GM19035 (cell line): Measurements from ENCODE around the gene CHGA.
A peak's percentile ranks its signal among the peaks of the same experiment; 100 is the strongest.

Source experiments
- ATAC-seq: cut with Tn5 transposase; IDR thresholded peaks from one replicate; pipeline ENCODE4 v1.9.1; 2021; ENCODE audit not compliant: unreplicated experiment

CHGA gene

GRCh38 chr14:92942976-92943710, 20.2 kb downstream of the CHGA start:
- ATAC-seq: no peak

GRCh38 chr14:92943855-92944570, 21.1 kb downstream of the CHGA start:
- ATAC-seq: no peak

GRCh38 chr14:92944976-92945375, 22.0 kb downstream of the CHGA start:
- no peak for ATAC-seq

- ATAC-seq: no peak
Observed at GRCh38 chr14:92945544-92945943, 22.6 kb downstream of the CHGA start.

GRCh38 chr14:92945959-92946846, 23.3 kb downstream of the CHGA start:
- ATAC-seq: no peak

GRCh38 chr14:92946847-92947545, 24.0 kb downstream of the CHGA start:
- no peak for ATAC-seq

- no peak for ATAC-seq
Observed at GRCh38 chr14:92948647-92949046, 25.7 kb downstream of the CHGA start.

GRCh38 chr14:92949496-92950192, 26.7 kb downstream of the CHGA start:
- no peak for ATAC-seq

- no peak for ATAC-seq
Observed at GRCh38 chr14:92950193-92950540, 27.2 kb downstream of the CHGA start.

GRCh38 chr14:92950773-92951172, 27.8 kb downstream of the CHGA start:
- ATAC-seq: no peak

GRCh38 chr14:92951261-92951660, 28.3 kb downstream of the CHGA start:
- ATAC-seq: no peak

- peak; percentile 92 for ATAC-seq
Observed at GRCh38 chr14:92951912-92952471, 29.0 kb downstream of the CHGA start.

- ATAC-seq: no peak
Observed at GRCh38 chr14:92952481-92953298, 29.7 kb downstream of the CHGA start.

- no peak for ATAC-seq
Observed at GRCh38 chr14:92953526-92953925, 30.6 kb downstream of the CHGA start.

- no peak for ATAC-seq
Observed at GRCh38 chr14:92954933-92955332, 32.0 kb downstream of the CHGA start.

- ATAC-seq: no peak
Observed at GRCh38 chr14:92955381-92955780, 32.4 kb downstream of the CHGA start.

GRCh38 chr14:92956961-92957360, 34.0 kb downstream of the CHGA start:
- no peak for ATAC-seq

- no peak for ATAC-seq
Observed at GRCh38 chr14:92958373-92959188, 35.6 kb downstream of the CHGA start.

GRCh38 chr14:92959189-92959531, 36.2 kb downstream of the CHGA start:
- no peak for ATAC-seq
